ENCODE measurements around the gene TSPYL6. TPM values are rescaled to one million over a fixed set of nuclear protein-coding genes. Genes with fewer than 3 reads are reported as not detected.
A peak's percentile ranks its signal among the peaks of the same experiment; 100 is the strongest.
"Not testable (repeated sequence)": the region's sequence is repeated elsewhere in the genome, so short reads cannot be mapped to it uniquely, and the experiment has no call there.

TSPYL6 gene
- total RNA-seq, 6 experiments from 2014 or later = not detected

- ATAC-seq (peak in 1 of 4 donors; percentile 23), DNase-seq (no peak)
- H3K36me3 ChIP-seq = no peaks in the 10 kb centered on the region
These were observed 16.0 kb upstream of the TSPYL6 start for GRCh38 chr2:54271843-54272627.

GRCh38 chr2:54271189-54271588, 15.2 kb upstream of the TSPYL6 start:
- H3K4me3 ChIP-seq = no peak overlapping the region
- H3K27ac ChIP-seq = no peak overlapping the region
- DNase-seq = no peak
- no peaks in the 10 kb centered on the region for H3K4me1 ChIP-seq
- no peaks in the 10 kb centered on the region for H3K36me3 ChIP-seq
- ATAC-seq = no peak
- no peak for TF ChIP-seq POLR2A (IDR thresholded peaks at IDR 0.05)
- TF ChIP-seq CTCF (IDR thresholded peaks at IDR 0.05) = no peak
- intact Hi-C loops (cut with DNase I) = no loop called here
- no peaks in the 10 kb centered on the region for H3K27me3 ChIP-seq
- H3K9me3 ChIP-seq = no peaks in the 10 kb centered on the region
- WGBS (ENCODE audit: insufficient coverage, low coverage, low lambda C conversion rate, missing lambda C conversion rate) = 92% methylated on average over 3 of the region's 4 CpGs

More at GRCh38 chr2:54271843-54272627, 16.0 kb upstream of the TSPYL6 start:
- H3K9me3 ChIP-seq = no peaks in the 10 kb centered on the region
- no peak for TF ChIP-seq POLR2A (IDR thresholded peaks at IDR 0.05)
- TF ChIP-seq CTCF (IDR thresholded peaks at IDR 0.05) = no peak
- no peak overlapping the region for H3K27ac ChIP-seq
- no peak overlapping the region for H3K4me3 ChIP-seq
- no peaks in the 10 kb centered on the region for H3K4me1 ChIP-seq
- intact Hi-C loops (cut with DNase I) = no loop called here
- WGBS (ENCODE audit: insufficient coverage, low coverage, low lambda C conversion rate, missing lambda C conversion rate) = 84% methylated on average over 6 of the region's 6 CpGs
- H3K27me3 ChIP-seq = no peaks in the 10 kb centered on the region

- TF ChIP-seq POLR2A (IDR thresholded peaks at IDR 0.05) (no peak), CTCF (IDR thresholded peaks at IDR 0.05) (no peak)
- Histone ChIP-seq H3K4me1 (no peaks in the 10 kb centered on the region), H3K4me3 (no peak overlapping the region), H3K36me3 (no peaks in the 10 kb centered on the region), H3K9me3 (no peaks in the 10 kb centered on the region), H3K27me3 (no peaks in the 10 kb centered on the region), H3K27ac (no peak overlapping the region)
- DNase-seq = no peak
- ATAC-seq = no peak
- WGBS (ENCODE audit: insufficient coverage, low coverage, low lambda C conversion rate, missing lambda C conversion rate) = 100% methylated on average over 1 of the region's 1 CpG
- intact Hi-C loops (cut with DNase I) = no loop called here
These were observed 11.5 kb upstream of the TSPYL6 start for GRCh38 chr2:54267577-54267976.

GRCh38 chr2:54265081-54265480, 9.1 kb upstream of the TSPYL6 start:
- H3K36me3 ChIP-seq; ATAC-seq; H3K4me1 ChIP-seq; DNase-seq; H3K9me3 ChIP-seq; intact Hi-C loops (cut with DNase I); H3K4me3 ChIP-seq; H3K27ac ChIP-seq; H3K27me3 ChIP-seq: not testable (repeated sequence)
- WGBS (ENCODE audit: insufficient coverage, low coverage, low lambda C conversion rate, missing lambda C conversion rate) = 71% methylated on average over 1 of the region's 1 CpG

- TF ChIP-seq POLR2A (IDR thresholded peaks at IDR 0.05) = no peak
- DNase-seq (no peak), ATAC-seq (peak in 1 of 4 donors; percentile 23)
- Histone ChIP-seq H3K27ac (no peak overlapping the region), H3K36me3 (no peaks in the 10 kb centered on the region), H3K9me3 (no peaks in the 10 kb centered on the region), H3K4me1 (no peaks in the 10 kb centered on the region), H3K27me3 (no peaks in the 10 kb centered on the region), H3K4me3 (no peak overlapping the region)
- intact Hi-C loops (cut with DNase I) = no loop called here
- 77% methylated on average over 2 of the region's 2 CpGs for WGBS (ENCODE audit: insufficient coverage, low coverage, low lambda C conversion rate, missing lambda C conversion rate)
These were observed 6.2 kb upstream of the TSPYL6 start for GRCh38 chr2:54262015-54262765.
